ENCODE results near the gene ABCC1. TPM values are rescaled to one million over a fixed set of nuclear protein-coding genes. Genes with fewer than 3 reads are reported as not detected.

Gene ABCC1
- total and polyA plus RNA-seq, 2 of the 8 experiments (the other 6 are each of a cell fraction or from before 2014, with no cell fraction given), result 42.6 to 66.8 TPM

DNA sequence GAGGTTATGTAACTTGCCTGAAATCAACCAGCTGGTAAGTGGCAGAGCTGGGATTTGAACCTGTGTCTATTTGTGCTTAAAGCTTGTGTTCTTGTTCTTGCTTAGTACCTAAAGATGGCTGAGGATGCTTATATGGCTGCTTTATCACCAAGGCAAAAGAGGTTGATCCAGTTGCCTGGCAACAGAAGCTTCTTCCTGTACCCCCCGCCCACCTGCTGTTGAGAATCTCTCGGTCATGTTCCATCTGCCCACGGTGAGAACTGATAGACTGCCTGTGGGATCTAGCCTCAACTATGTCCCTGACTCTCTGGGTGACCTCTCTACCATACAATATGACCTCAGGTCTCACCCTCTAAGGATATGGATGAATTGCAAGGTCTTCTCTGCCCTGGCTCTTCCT lies 213.2 kb downstream of the ABCC1 start:
- no peaks in the 10 kb centered on the region for H3K79me1 ChIP-seq (ENCODE audit: low read depth, low read length)
- ChIA-PET POLR2A (ENCODE audit: partially characterized antibody) (no interaction called here), CTCF (ENCODE audit: partially characterized antibody) (no interaction called here)
- H3K27ac ChIP-seq (ENCODE audit: low read depth, low read length), result no peak overlapping the region
- H2AK5ac ChIP-seq (ENCODE audit: low read depth, low read length), result no peak overlapping the region
- no peak overlapping the region for H3K14ac ChIP-seq (ENCODE audit: insufficient read length)
- H4K91ac ChIP-seq (replicated peaks; ENCODE audit: insufficient read length, low read length), result no peak overlapping the region
- H3K23me2 ChIP-seq (ENCODE audit: low read depth, low read length), result peaks cover 3% of the 10 kb centered on the region; the same call in 1 of the 2 replicates
- H4K8ac ChIP-seq (ENCODE audit: extremely low read depth, insufficient read depth, low read length), result no peak overlapping the region
- no peak overlapping the region for H3K4ac ChIP-seq (replicated peaks; ENCODE audit: insufficient read length, low read depth, low read length)
- H3K9me3 ChIP-seq (ENCODE audit: insufficient read depth in 2 of 2, low read depth in 1 of 2, low read length in 1 of 2), result peaks cover 21 to 22% of the 10 kb centered on the region in 2 experiments
- FAIRE-seq (no peak), DNase-seq (ENCODE audit: low read depth in 1 of 2, low spot score in 2 of 2) (no peak)
- no peak overlapping the region for H2BK120ac ChIP-seq (replicated peaks; ENCODE audit: low read depth, low read length)
- no peaks in the 10 kb centered on the region for H3K4me1 ChIP-seq (replicated peaks in 1 of 4; ENCODE audit: control insufficient read depth in 3 of 4, insufficient read depth in 4 of 4, low read length in 3 of 4)
- H3K56ac ChIP-seq (replicated peaks; ENCODE audit: insufficient read length, low read depth, low read length), result no peak overlapping the region
- H3K4me3 ChIP-seq (ENCODE audit: extremely low read depth in 1 of 4, insufficient read depth in 2 of 4, low read depth in 3 of 4, low read length in 4 of 4), result no peak overlapping the region
- no peak overlapping the region for H2BK5ac ChIP-seq (ENCODE audit: low read depth, low read length)
- no peak overlapping the region for H3K4me2 ChIP-seq (ENCODE audit: insufficient read depth in 1 of 2, low read depth in 2 of 2, low read length in 2 of 2)
- no peak overlapping the region for H2BK20ac ChIP-seq (ENCODE audit: low read length)
- H4K20me1 ChIP-seq (replicated peaks in 1 of 2; ENCODE audit: control insufficient read depth in 1 of 2, insufficient read depth in 2 of 2, low read length in 2 of 2), result no peaks in the 10 kb centered on the region
- H3K9ac ChIP-seq (replicated peaks in 1 of 4; ENCODE audit: extremely low read depth in 1 of 4, low read depth in 3 of 4, low read length in 3 of 4), result no peak overlapping the region
- no peak overlapping the region for H2AFZ ChIP-seq (ENCODE audit: low read length)
- no peak overlapping the region for H2BK15ac ChIP-seq (ENCODE audit: low read length)
- H3K18ac ChIP-seq (ENCODE audit: extremely low read depth, low read length), result no peak overlapping the region
- H3K23ac ChIP-seq (ENCODE audit: insufficient read length), result no peak overlapping the region
- no peaks in the 10 kb centered on the region for H3K79me2 ChIP-seq (ENCODE audit: control insufficient read depth in 1 of 2, insufficient read depth in 2 of 2, low read length in 2 of 2)
- no peaks in the 10 kb centered on the region for H3K36me3 ChIP-seq (ENCODE audit: control insufficient read depth in 2 of 4, insufficient read depth in 4 of 4, low read length in 3 of 4)
- H2BK12ac ChIP-seq (ENCODE audit: low read depth, low read length), result no peak overlapping the region
- WGBS, 2 experiments (ENCODE audit: extremely low coverage in 1 of 2, insufficient coverage in 1 of 2, insufficient read length in 1 of 2, insufficient replicate concordance in 2 of 2, low coverage in 1 of 2, low lambda C conversion rate in 2 of 2, missing lambda C conversion rate in 1 of 2), result 90% methylated on average over 3 of the region's 3 CpGs; no CpG with 5 or more reads in 1 of the 2 experiments
- no peaks in the 10 kb centered on the region for H3K27me3 ChIP-seq (replicated peaks in 1 of 4; ENCODE audit: control insufficient read depth in 3 of 4, extremely low read depth in 1 of 4, insufficient read depth in 3 of 4, low read length in 3 of 4)
- H4K5ac ChIP-seq (ENCODE audit: insufficient read length, low read depth, low read length), result no peak overlapping the region
- TF ChIP-seq, protein P1, sequence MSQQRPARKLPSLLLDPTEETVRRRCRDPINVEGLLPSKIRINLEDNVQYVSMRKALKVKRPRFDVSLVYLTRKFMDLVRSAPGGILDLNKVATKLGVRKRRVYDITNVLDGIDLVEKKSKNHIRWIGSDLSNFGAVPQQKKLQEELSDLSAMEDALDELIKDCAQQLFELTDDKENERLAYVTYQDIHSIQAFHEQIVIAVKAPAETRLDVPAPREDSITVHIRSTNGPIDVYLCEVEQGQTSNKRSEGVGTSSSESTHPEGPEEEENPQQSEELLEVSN (IDR thresholded peaks at IDR 0.05), result no peak
- TF ChIP-seq SIX5 (IDR thresholded peaks at IDR 0.05; ENCODE audit: low read depth, low read length) (no peak), JUN (IDR thresholded peaks at IDR 0.05; ENCODE audit: low read depth, low read length) (no peak), KDM1A (IDR thresholded peaks at IDR 0.05; ENCODE audit: borderline replicate concordance, low read length) (no peak), POLR2AphosphoS5 (IDR thresholded peaks at IDR 0.05; ENCODE audit: low read depth, low read length) (no peak), TAF1 (IDR thresholded peaks at IDR 0.05; ENCODE audit: low read depth, low read length) (no peak)
